Endothelial cell of umbilical vein (primary cell): ENCODE measurements around the gene UNC13D. TPM values are rescaled to one million over a fixed set of nuclear protein-coding genes. Genes with fewer than 3 reads are reported as not detected.
A peak's percentile ranks its signal among the peaks of the same experiment; 100 is the strongest.

ENCODE experiments used
- BruUV-seq: library from RNA; stranded (reverse); fragments of 400-500 nt; replicated peaks from 2 replicates; lab custom pipeline; 2021; lab: Mats Ljungman, UMichigan
- CTCF ChIA-PET: fragments of 300-600, 350-600 bp; sonication (Branson Sonifier 250); formaldehyde crosslinking; loops from one replicate; lab custom pipeline; 2021; ENCODE audit warnings: antibody characterized with exemption, inconsistent platforms; lab: Charles Lee
- POLR2A ChIA-PET: fragments of 300-600, 350-600 bp; sonication (Branson Sonifier 250); formaldehyde crosslinking; loops from one replicate; lab custom pipeline; 2021; ENCODE audit warnings: antibody characterized with exemption, inconsistent platforms; lab: Charles Lee
- DNase-seq: peaks from one replicate; pipeline ENCODE4 v3.0.0-alpha.2; 2011; ENCODE audit warnings: low read depth, low spot score
- FAIRE-seq: peaks from 2 replicates; lab custom pipeline; 2011; peaks lifted over from hg19 to GRCh38; lab: Jason Lieb, UNC
- H2AFZ ChIP-seq: 2 replicates; pipeline ENCODE4 v1.6.0; 2012; ENCODE audit warnings: low read depth, low read length, control low read depth, inconsistent platforms
- H3K27ac ChIP-seq: 2 replicates; pipeline ENCODE4 v1.5.1; 2011; ENCODE audit warnings: low read depth, mild to moderate bottlenecking, control low read depth, low read length, moderate library complexity; ENCODE audit not compliant: insufficient read depth
- H3K27me3 ChIP-seq, 2 experiments: 2 replicates each; pipeline versions ENCODE4 v1.6.0 to v1.6.1; 2011; ENCODE audit warnings: low read length in 2 of 2, mixed read lengths in 1 of 2; ENCODE audit not compliant: control insufficient read depth in 2 of 2, insufficient read depth in 2 of 2
- H3K36me3 ChIP-seq, 2 experiments: 2 replicates in 1 of 2; 3 replicates in 1 of 2; pipeline ENCODE4 v1.5.1; 2011; ENCODE audit warnings: low read length in 2 of 2, mild to moderate bottlenecking in 1 of 2, moderate library complexity in 1 of 2; ENCODE audit not compliant: control insufficient read depth in 2 of 2, insufficient read depth in 2 of 2; ENCODE audit errors: extremely low read depth in 1 of 2
- H3K4me1 ChIP-seq: 3 replicates; pipeline ENCODE4 v1.5.1; 2011; ENCODE audit warnings: mild to moderate bottlenecking, low read length; ENCODE audit not compliant: control insufficient read depth, insufficient read depth; ENCODE audit errors: extremely low read depth
- H3K4me2 ChIP-seq: 2 replicates; pipeline ENCODE4 v1.6.1; 2011; ENCODE audit warnings: low read length, control low read depth, mixed read lengths; ENCODE audit not compliant: insufficient read depth
- H3K4me3 ChIP-seq, 3 experiments: fragments of 200-600 bp in 1 of 3; sonication (generic), shearing (Covaris generic) in 1 of 3; replicated peaks in 1 of 3; 2 replicates each; pipeline ENCODE4 v1.5.1; 2011 to 2016; ENCODE audit warnings: control low read depth in 3 of 3, low read length in 3 of 3, mild to moderate bottlenecking in 2 of 3, inconsistent platforms in 1 of 3, low read depth in 1 of 3, moderate library complexity in 1 of 3; ENCODE audit not compliant: insufficient read depth in 1 of 3
- H3K79me2 ChIP-seq: 2 replicates; pipeline ENCODE4 v1.6.0; 2012; ENCODE audit warnings: low read length, inconsistent platforms; ENCODE audit not compliant: control insufficient read depth, insufficient read depth
- H3K9ac ChIP-seq: replicated peaks from 2 replicates; pipeline ENCODE3; 2011; ENCODE audit warnings: low read length, control low read depth; ENCODE audit not compliant: insufficient read depth; ENCODE audit errors: extremely low read depth
- H3K9me1 ChIP-seq: replicated peaks from 3 replicates; pipeline ENCODE4 v1.6.0; 2011; ENCODE audit warnings: mild to moderate bottlenecking, low read length; ENCODE audit not compliant: control insufficient read depth, insufficient read depth; ENCODE audit errors: extremely low read depth
- H3K9me3 ChIP-seq: replicated peaks from 2 replicates; pipeline ENCODE4 v1.5.1; 2012; ENCODE audit warnings: low read length, inconsistent platforms; ENCODE audit not compliant: control insufficient read depth, insufficient read depth
- H4K20me1 ChIP-seq: replicated peaks from 2 replicates; pipeline ENCODE3; 2011; ENCODE audit warnings: mild to moderate bottlenecking, low read length; ENCODE audit not compliant: control insufficient read depth, insufficient read depth; ENCODE audit errors: extremely low read depth
- CTCF ChIP-seq, 2 donors: IDR thresholded peaks; 1 replicate in 1 of 2; 2 replicates in 1 of 2; pipeline ENCODE4 v1.5.1; 2011; ENCODE audit warnings: low read length in 2 of 2, mild to moderate bottlenecking in 2 of 2, moderate library complexity in 2 of 2, control low read depth in 1 of 2, inconsistent platforms in 1 of 2, low read depth in 1 of 2; ENCODE audit not compliant: insufficient read depth in 1 of 2; ENCODE audit errors: extremely low read depth in 1 of 2
- GATA2 ChIP-seq: IDR thresholded peaks from 2 replicates; pipeline ENCODE4 v1.7.0; 2011; ENCODE audit warnings: low read depth, mild to moderate bottlenecking, moderate library complexity, mixed read lengths, low read length; ENCODE audit not compliant: insufficient read length, insufficient read depth
- POLR2AphosphoS5 ChIP-seq: IDR thresholded peaks from 2 replicates; pipeline ENCODE4 v1.6.1; 2012; ENCODE audit warnings: low read depth, mild to moderate bottlenecking, control low read depth, low read length, moderate library complexity; ENCODE audit not compliant: insufficient read depth
- dilution Hi-C: fragments of 300-500 bp; cut with MboI; formaldehyde crosslinking; loops from one replicate; pipeline ENCODE4 v1.15.0; 2019; ENCODE audit warnings: low sequenced_read_pairs; ENCODE audit not compliant: extremely low pct_ligation_motif_present
- intact Hi-C: fragments of 100-400 bp; cut with micrococcal nuclease; formaldehyde crosslinking; loops from one replicate; pipeline ENCODE4 v1.10.0; 2022
- polyA plus RNA-seq, 4 experiments: library from polyadenylated mRNA; depleted of rRNA in 3 of 4; stranded (reverse) in 3 of 4; unstranded in 1 of 4; fragments of >200 nt; gene quantifications; 2 replicates each; pipeline versions ENCODE4 v1.2.1 to v1.2.3, GENCODE V29; 2011 to 2012; ENCODE audit warnings: missing spikeins in 1 of 4
- total RNA-seq: library from RNA; stranded (reverse); gene quantifications from 2 replicates; pipeline ENCODE4 v1.2.3, GENCODE V29; 2021

UNC13D gene
- total and polyA plus RNA-seq, 2 donors (not counting 3 experiments of a cell fraction or from before 2014, with no cell fraction given): 6.9 to 14.9 TPM

GRCh38 chr17:75845058-75845711 lies 981 bp upstream of the UNC13D start:
- no peaks in the 10 kb centered on the region for H4K20me1 ChIP-seq
- peak overlapping the region; percentile 31 for H3K27ac ChIP-seq
- no peaks in the 10 kb centered on the region for H3K27me3 ChIP-seq
- no TSS peak for BruUV-seq
- no peak overlapping the region for H3K9ac ChIP-seq
- H3K4me3 ChIP-seq: no peak overlapping the region
- TF ChIP-seq GATA2 (no peak), POLR2AphosphoS5 (peak; percentile 31), CTCF (IDR thresholded peaks at IDR 0.05; ENCODE audit: extremely low read depth in 1 of 2, insufficient read depth in 1 of 2, low read depth in 1 of 2, low read length in 2 of 2) (peak; percentile 79 to 87)
- no peak overlapping the region for H3K4me2 ChIP-seq
- POLR2A ChIA-PET: interaction anchor here (1.3 kb wide), 1 partner anchor 65 kb away, joined by 7 read pairs; no protein-coding TSS in a partner anchor
- peak; percentile 70 for DNase-seq
- dilution Hi-C loops: no loop called here
- peak; percentile 90 for FAIRE-seq
- peaks cover 3 to 26% of the 10 kb centered on the region in 2 experiments for H3K36me3 ChIP-seq
- H3K79me2 ChIP-seq: no peaks in the 10 kb centered on the region
- H2AFZ ChIP-seq: no peak overlapping the region
- H3K9me1 ChIP-seq: no peaks in the 10 kb centered on the region
- CTCF ChIA-PET: interaction anchor here (0.8 to 6.8 kb wide), 18 partner anchors 9 to 92 kb away, joined by 3 to 53 read pairs (median 6); partner anchors contain the start of genes GALK1, TRIM47, TRIM65 and WBP2
- intact Hi-C loops: loop anchor here (1.0 to 2.0 kb wide), 4 partner anchors 10 to 52 kb away; partner anchors contain the start of genes TRIM65 and WBP2
- H3K9me3 ChIP-seq: no peaks in the 10 kb centered on the region
- H3K4me1 ChIP-seq: peaks cover 39% of the 10 kb centered on the region
